Measurements from ENCODE around the gene ZNF865. TPM values are rescaled to one million over a fixed set of nuclear protein-coding genes. Genes with fewer than 3 reads are reported as not detected.

ZNF865 gene
- total and polyA plus RNA-seq, 10 of the 15 experiments (the other 5 are each of a cell fraction or from before 2014, with no cell fraction given), result 0.02 to 18.3 (median 0.90) TPM

GRCh38 chr19:55647732-55648584, 42.5 kb downstream of the ZNF865 start, which contains the start of gene CCDC106 (continued):
- no peak for TF ChIP-seq FOXM1 (IDR thresholded peaks at IDR 0.05; ENCODE audit: low read depth, low read length)
- TF ChIP-seq FOXK2 (IDR thresholded peaks at IDR 0.05), result no peak
- TF ChIP-seq IKZF2 (IDR thresholded peaks at IDR 0.05), result peak; percentile 50 to 80; a peak in 3 of 4 replicates
- no peak for TF ChIP-seq SRF (IDR thresholded peaks at IDR 0.05; ENCODE audit: low read depth in 2 of 2, low read length in 2 of 2)
- TF ChIP-seq POLR2AphosphoS5 (IDR thresholded peaks at IDR 0.05; ENCODE audit: low read length), result no peak; the same call in 1 of the 2 replicates
- no peak for TF ChIP-seq POLR2AphosphoS2 (IDR thresholded peaks at IDR 0.05; ENCODE audit: low read depth, low read length)
- TF ChIP-seq NFXL1 (IDR thresholded peaks at IDR 0.05; ENCODE audit: borderline replicate concordance), result no peak
- TF ChIP-seq CUX1 (IDR thresholded peaks at IDR 0.05; ENCODE audit: insufficient replicate concordance, low read depth, low read length), result no peak
- no peak for TF ChIP-seq ZNF622 (IDR thresholded peaks at IDR 0.05)
- no peak for TF ChIP-seq ESRRA (IDR thresholded peaks at IDR 0.05; ENCODE audit: low read length)
- TF ChIP-seq IKZF1 (conservative IDR thresholded peaks at IDR 0.05), result peak; percentile 87
- TF ChIP-seq PBX3 (IDR thresholded peaks at IDR 0.05; ENCODE audit: insufficient replicate concordance, low read depth, low read length), result no peak
- TF ChIP-seq YY1 (IDR thresholded peaks at IDR 0.05; ENCODE audit: low read depth, low read length), result peak; percentile 72
- no peak; the same call in 1 of the 2 replicates for TF ChIP-seq POLR2A (IDR thresholded peaks at IDR 0.05; ENCODE audit: low read depth, low read length)
- no peak for TF ChIP-seq CREB1 (IDR thresholded peaks at IDR 0.05; ENCODE audit: low read depth)
- no peak for TF ChIP-seq HDAC2 (IDR thresholded peaks at IDR 0.05)
- peak; percentile 58 for TF ChIP-seq EED (IDR thresholded peaks at IDR 0.05; ENCODE audit: low read depth)
- no peak for TF ChIP-seq PAX8 (IDR thresholded peaks at IDR 0.05)
- peak; percentile 27; the same call in 1 of the 2 replicates for TF ChIP-seq MAX (IDR thresholded peaks at IDR 0.05; ENCODE audit: low read depth, low read length)
- no peak for TF ChIP-seq MYB (IDR thresholded peaks at IDR 0.05; ENCODE audit: borderline replicate concordance, low read depth, low read length)
- no peak for TF ChIP-seq NFIC (IDR thresholded peaks at IDR 0.05; ENCODE audit: low read depth, low read length)
- TF ChIP-seq RAD21 (IDR thresholded peaks at IDR 0.05; ENCODE audit: insufficient read depth, low read depth, low read length), result no peak
- peak; percentile 72 for TF ChIP-seq NKRF (conservative IDR thresholded peaks at IDR 0.05)
- TF ChIP-seq CHD4 (IDR thresholded peaks at IDR 0.05), result no peak
